ENCODE results near the gene IKZF1.

The IKZF1 gene

DNA sequence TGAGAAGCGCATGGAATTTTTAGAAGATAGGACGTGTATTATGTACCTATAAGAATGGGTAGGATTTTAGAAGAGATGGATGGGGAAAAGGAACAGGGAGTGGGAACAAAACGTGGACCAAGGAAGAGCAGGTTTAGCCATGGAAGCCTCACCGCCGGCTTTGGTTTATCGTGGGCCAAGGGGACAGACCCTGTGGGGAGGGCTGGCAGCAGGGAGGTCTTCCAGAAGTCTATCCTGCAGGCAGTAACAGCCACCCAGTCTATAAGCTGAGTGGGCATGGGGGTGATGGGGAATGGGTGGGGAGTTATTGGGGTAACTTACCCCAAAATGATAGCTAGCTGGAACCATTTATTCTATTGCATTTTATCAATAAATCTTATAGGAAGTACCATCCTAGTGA lies 44.9 kb downstream of the IKZF1 start:
- peak overlapping the region; percentile 85 for H3K4me2 ChIP-seq (ENCODE audit: low read length)
- TF ChIP-seq, protein P1, sequence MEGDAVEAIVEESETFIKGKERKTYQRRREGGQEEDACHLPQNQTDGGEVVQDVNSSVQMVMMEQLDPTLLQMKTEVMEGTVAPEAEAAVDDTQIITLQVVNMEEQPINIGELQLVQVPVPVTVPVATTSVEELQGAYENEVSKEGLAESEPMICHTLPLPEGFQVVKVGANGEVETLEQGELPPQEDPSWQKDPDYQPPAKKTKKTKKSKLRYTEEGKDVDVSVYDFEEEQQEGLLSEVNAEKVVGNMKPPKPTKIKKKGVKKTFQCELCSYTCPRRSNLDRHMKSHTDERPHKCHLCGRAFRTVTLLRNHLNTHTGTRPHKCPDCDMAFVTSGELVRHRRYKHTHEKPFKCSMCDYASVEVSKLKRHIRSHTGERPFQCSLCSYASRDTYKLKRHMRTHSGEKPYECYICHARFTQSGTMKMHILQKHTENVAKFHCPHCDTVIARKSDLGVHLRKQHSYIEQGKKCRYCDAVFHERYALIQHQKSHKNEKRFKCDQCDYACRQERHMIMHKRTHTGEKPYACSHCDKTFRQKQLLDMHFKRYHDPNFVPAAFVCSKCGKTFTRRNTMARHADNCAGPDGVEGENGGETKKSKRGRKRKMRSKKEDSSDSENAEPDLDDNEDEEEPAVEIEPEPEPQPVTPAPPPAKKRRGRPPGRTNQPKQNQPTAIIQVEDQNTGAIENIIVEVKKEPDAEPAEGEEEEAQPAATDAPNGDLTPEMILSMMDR (IDR thresholded peaks at IDR 0.05; ENCODE audit: low read depth, low read length): no peak
- TF ChIP-seq EZH2phosphoT487 (IDR thresholded peaks at IDR 0.05; ENCODE audit: low read depth): no peak
- peaks cover 96% of the 10 kb centered on the region for H3K79me2 ChIP-seq (ENCODE audit: low read length)
- H3K4me1 ChIP-seq (ENCODE audit: low read length): peaks cover 94% of the 10 kb centered on the region
- H2AFZ ChIP-seq (ENCODE audit: low read depth, low read length): no peak overlapping the region
- H3K4me3 ChIP-seq (ENCODE audit: low read length): 0 out of 2 replicates have a peak overlapping the region, but pooled peaks have one; percentile 7
- H3K27me3 ChIP-seq (ENCODE audit: low read depth, low read length): no peaks in the 10 kb centered on the region
- peak overlapping the region; percentile 71 for H3K9ac ChIP-seq (ENCODE audit: low read length)
- H3K9me3 ChIP-seq (ENCODE audit: insufficient read depth, low read length): no peaks in the 10 kb centered on the region
- H4K20me1 ChIP-seq (ENCODE audit: insufficient read depth, low read length): peaks cover 37% of the 10 kb centered on the region
- peaks cover 69% of the 10 kb centered on the region for H3K36me3 ChIP-seq (replicated peaks; ENCODE audit: low read depth, low read length)
- H3K27ac ChIP-seq (ENCODE audit: low read length): peak overlapping the region; percentile 99

DNA sequence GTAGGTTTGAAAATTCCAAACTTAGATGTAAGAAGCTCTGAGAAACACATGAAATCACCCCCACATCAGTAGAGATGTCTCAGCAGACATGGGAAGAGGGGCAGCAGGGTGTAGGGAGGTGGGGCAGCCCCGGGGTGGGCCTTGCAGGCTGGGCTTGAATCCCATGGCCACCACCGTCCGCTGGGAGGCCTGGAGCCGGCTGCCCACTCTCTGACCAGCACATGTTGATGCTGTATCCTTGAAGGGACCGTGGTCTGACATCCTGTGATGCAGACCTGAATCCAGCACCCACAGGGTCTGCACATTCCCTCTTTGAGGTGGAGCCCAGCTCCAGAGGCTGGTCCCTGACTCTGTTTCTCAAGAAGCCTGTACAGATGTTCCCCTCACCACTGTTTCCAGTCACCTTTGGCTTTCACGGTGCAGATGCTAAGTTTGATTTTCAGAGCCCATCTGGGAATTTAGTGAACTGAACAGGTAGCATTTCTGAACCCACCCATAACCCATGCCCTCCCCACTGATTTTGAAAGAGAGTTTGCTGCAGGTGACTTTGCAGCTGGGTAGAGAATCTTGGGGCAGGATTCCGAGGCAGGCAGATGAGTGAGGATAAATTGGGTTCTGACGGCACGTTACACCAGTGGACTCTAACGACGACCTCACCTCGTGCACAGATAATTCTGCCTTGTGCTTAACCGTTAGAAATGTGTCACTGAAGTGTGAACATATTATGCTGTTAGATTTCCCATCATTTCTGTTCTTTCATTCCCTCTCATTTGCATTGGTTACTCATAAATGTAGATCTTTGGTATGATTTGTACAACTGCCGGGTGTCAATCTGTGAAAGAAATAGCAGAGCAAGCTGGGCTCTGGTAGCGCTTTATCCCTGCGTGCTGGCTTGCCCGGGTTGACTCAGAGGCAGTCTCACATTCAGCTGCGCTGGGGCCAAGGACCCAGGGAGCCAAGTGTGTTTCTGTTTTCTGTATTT lies 45.7 kb downstream of the IKZF1 start:
- Histone ChIP-seq H3K9ac (ENCODE audit: low read length) (peak overlapping the region; percentile 82), H3K27ac (ENCODE audit: low read length) (peak overlapping the region; percentile 99), H3K4me2 (ENCODE audit: low read length) (peak overlapping the region; percentile 85), H3K27me3 (ENCODE audit: low read depth, low read length) (no peaks in the 10 kb centered on the region), H4K20me1 (ENCODE audit: insufficient read depth, low read length) (peaks cover 42% of the 10 kb centered on the region), H3K36me3 (replicated peaks; ENCODE audit: low read depth, low read length) (peaks cover 72% of the 10 kb centered on the region), H3K4me3 (ENCODE audit: low read length) (peak overlapping the region; percentile 57), H3K79me2 (ENCODE audit: low read length) (peaks cover 96% of the 10 kb centered on the region), H3K4me1 (ENCODE audit: low read length) (peaks cover 86% of the 10 kb centered on the region), H3K9me3 (ENCODE audit: insufficient read depth, low read length) (no peaks in the 10 kb centered on the region), H2AFZ (ENCODE audit: low read depth, low read length) (no peak overlapping the region)
- TF ChIP-seq EZH2phosphoT487 (IDR thresholded peaks at IDR 0.05; ENCODE audit: low read depth): no peak
- TF ChIP-seq, protein P1 (IDR thresholded peaks at IDR 0.05; ENCODE audit: low read depth, low read length): no peak

DNA sequence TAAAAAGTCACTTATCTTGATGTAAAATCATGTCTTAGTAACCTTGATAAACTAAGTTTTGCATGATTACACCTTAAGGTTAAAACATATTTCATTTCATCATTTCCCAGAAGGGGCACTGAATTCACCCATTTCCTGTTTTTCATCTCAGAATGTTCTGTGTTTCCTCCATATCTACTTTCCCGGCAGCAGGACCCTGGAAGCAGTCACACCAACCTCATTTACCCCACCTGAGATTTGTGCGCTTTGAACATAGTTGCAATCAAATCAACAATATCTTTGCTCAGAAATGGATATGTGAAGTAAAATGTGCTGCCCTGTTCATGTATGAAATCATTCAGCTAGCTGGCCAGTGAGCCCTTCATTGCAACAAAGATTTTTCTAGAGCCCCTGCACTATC lies 46.8 kb downstream of the IKZF1 start:
- H3K4me3 ChIP-seq (ENCODE audit: low read length): peak overlapping the region; percentile 57
- peaks cover 76% of the 10 kb centered on the region for H3K4me1 ChIP-seq (ENCODE audit: low read length)
- TF ChIP-seq EZH2phosphoT487 (IDR thresholded peaks at IDR 0.05; ENCODE audit: low read depth): no peak
- TF ChIP-seq, protein P1 (IDR thresholded peaks at IDR 0.05; ENCODE audit: low read depth, low read length): no peak
- H3K4me2 ChIP-seq (ENCODE audit: low read length): peak overlapping the region; percentile 85
- H3K9me3 ChIP-seq (ENCODE audit: insufficient read depth, low read length): no peaks in the 10 kb centered on the region
- H3K27me3 ChIP-seq (ENCODE audit: low read depth, low read length): no peaks in the 10 kb centered on the region
- H4K20me1 ChIP-seq (ENCODE audit: insufficient read depth, low read length): peaks cover 42% of the 10 kb centered on the region
- no peak overlapping the region for H2AFZ ChIP-seq (ENCODE audit: low read depth, low read length)
- H3K36me3 ChIP-seq (replicated peaks; ENCODE audit: low read depth, low read length): peaks cover 71% of the 10 kb centered on the region
- H3K9ac ChIP-seq (ENCODE audit: low read length): peak overlapping the region; percentile 82
- H3K27ac ChIP-seq (ENCODE audit: low read length): peak overlapping the region; percentile 99
- peaks cover 96% of the 10 kb centered on the region for H3K79me2 ChIP-seq (ENCODE audit: low read length)

DNA sequence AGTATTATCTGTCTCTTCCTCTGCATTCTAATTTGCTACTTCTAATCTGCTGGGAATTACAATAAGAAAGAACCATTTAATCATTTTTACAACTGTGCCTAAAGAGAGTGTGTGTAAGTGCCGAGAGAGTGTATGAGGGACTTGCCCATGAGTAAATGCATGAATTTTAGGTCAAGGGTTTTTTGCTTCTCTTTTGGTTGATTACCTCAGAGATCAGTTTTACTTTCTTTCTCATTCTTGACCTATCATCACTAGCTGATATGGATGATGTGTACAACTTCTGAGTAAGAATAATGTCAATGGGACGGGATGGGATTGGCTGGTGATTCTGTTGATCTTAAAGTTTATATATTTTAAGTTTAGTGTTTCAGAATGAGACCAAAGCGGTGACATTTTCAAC lies 47.8 kb downstream of the IKZF1 start:
- TF ChIP-seq, protein P1 (IDR thresholded peaks at IDR 0.05; ENCODE audit: low read depth, low read length): no peak
- no peak for TF ChIP-seq EZH2phosphoT487 (IDR thresholded peaks at IDR 0.05; ENCODE audit: low read depth)
- H3K27me3 ChIP-seq (ENCODE audit: low read depth, low read length): no peaks in the 10 kb centered on the region

More for the DNA sequence above, 47.8 kb downstream of the IKZF1 start:
- peak overlapping the region; percentile 99 for H3K27ac ChIP-seq (ENCODE audit: low read length)
- H3K36me3 ChIP-seq (replicated peaks; ENCODE audit: low read depth, low read length): peaks cover 71% of the 10 kb centered on the region
- H3K4me3 ChIP-seq (ENCODE audit: low read length): peak overlapping the region; percentile 57
- no peaks in the 10 kb centered on the region for H3K9me3 ChIP-seq (ENCODE audit: insufficient read depth, low read length)
- H3K4me2 ChIP-seq (ENCODE audit: low read length): peak overlapping the region; percentile 85
- H3K4me1 ChIP-seq (ENCODE audit: low read length): peaks cover 66% of the 10 kb centered on the region
- H4K20me1 ChIP-seq (ENCODE audit: insufficient read depth, low read length): peaks cover 45% of the 10 kb centered on the region
- peak overlapping the region; percentile 82 for H3K9ac ChIP-seq (ENCODE audit: low read length)
- no peak overlapping the region for H2AFZ ChIP-seq (ENCODE audit: low read depth, low read length)
- peaks cover 96% of the 10 kb centered on the region for H3K79me2 ChIP-seq (ENCODE audit: low read length)

Measured in OCI-LY3 (cell line).